GM19193 (cell line): ENCODE data around the gene RRAGC.

ENCODE experiments used
- POLR2A ChIP-seq: IDR thresholded peaks from 4 replicates; pipeline ENCODE4 v1.6.1; 2011; ENCODE audit not compliant: insufficient read depth, insufficient read length; ENCODE audit errors: extremely low read depth

RRAGC gene

GRCh38 chr1:38859561-38860453 is at the start of gene RRAGC:
TSS of gene RRAGC (minus strand) at chr1:38859772. CDS start at chr1:38859646, 126 bp downstream.
- peak; percentile 63 for TF ChIP-seq POLR2A

GRCh38 chr1:38908821-38909220 is 49.2 kb upstream of the RRAGC start:
- no peak for TF ChIP-seq POLR2A

GRCh38 chr1:38905985-38906384 is 46.4 kb upstream of the RRAGC start:
- TF ChIP-seq POLR2A = no peak

- no peak for TF ChIP-seq POLR2A
Observed at GRCh38 chr1:38899560-38899959, 40.0 kb upstream of the RRAGC start.

- TF ChIP-seq POLR2A = no peak
Observed at GRCh38 chr1:38898653-38899230, 39.2 kb upstream of the RRAGC start.

- no peak for TF ChIP-seq POLR2A
Observed at GRCh38 chr1:38896169-38896568, 36.6 kb upstream of the RRAGC start.

- TF ChIP-seq POLR2A = no peak
Observed at GRCh38 chr1:38892976-38893375, 33.4 kb upstream of the RRAGC start.

GRCh38 chr1:38891753-38892152 is 32.2 kb upstream of the RRAGC start:
- TF ChIP-seq POLR2A = no peak

GRCh38 chr1:38889589-38889988 is 30.0 kb upstream of the RRAGC start:
- TF ChIP-seq POLR2A = no peak

GRCh38 chr1:38888423-38889333 is 29.1 kb upstream of the RRAGC start:
- TF ChIP-seq POLR2A = no peak

GRCh38 chr1:38885092-38885491 is 25.5 kb upstream of the RRAGC start:
- no peak for TF ChIP-seq POLR2A

GRCh38 chr1:38881487-38881886 is 21.9 kb upstream of the RRAGC start, which contains the start of gene GJA9:
TSS of gene GJA9 (minus strand) at chr1:38881587. CDS start at chr1:38876098, 5,489 bp downstream.
- TF ChIP-seq POLR2A = no peak

GRCh38 chr1:38875811-38876210 is 16.2 kb upstream of the RRAGC start:
- TF ChIP-seq POLR2A = no peak

- peak; percentile 85 for TF ChIP-seq POLR2A
Observed at GRCh38 chr1:38873027-38873969, 13.7 kb upstream of the RRAGC start, which contains the start of gene MYCBP. TSS of gene MYCBP (minus strand) at chr1:38873348. CDS start at chr1:38873305, 43 bp downstream.
